Pancreas (tissue), 10 donors: ENCODE results near the gene TCP11. TPM values are rescaled to one million over a fixed set of nuclear protein-coding genes. Genes with fewer than 3 reads are reported as not detected.

Experiments
- ATAC-seq, 4 donors: fragments of 200-7000 bp; cut with Tn5 transposase; one replicate each; pipeline versions ENCODE4 v1.8.0 to v1.9.1; 2020; ENCODE audit warnings: mild to moderate bottlenecking in 4 of 4, moderate library complexity in 4 of 4
- DNase-seq, 6 donors: peaks; one replicate each; pipeline ENCODE4 v3.0.0-alpha.2; 2020
- FAIRE-seq: peaks from 2 replicates; lab custom pipeline; 2012; peaks lifted over from hg19 to GRCh38; lab: Jason Lieb, UNC
- H3K27ac ChIP-seq, 4 donors: fragments of 200-600 bp; sonication (generic); 1 replicate in 3 of 4; 2 replicates in 1 of 4; pipeline versions ENCODE4 v1.5.0 to v1.8.0; 2020
- H3K27me3 ChIP-seq, 4 donors: fragments of 200-600 bp; one replicate each; pipeline ENCODE4 v1.8.0; 2021
- H3K36me3 ChIP-seq, 3 donors: fragments of 200-600 bp; sonication (generic) in 1 of 3; one replicate each; pipeline versions ENCODE4 v1.5.0 to v1.8.0; 2020 to 2021
- H3K4me1 ChIP-seq, 3 donors: fragments of 200-600 bp; one replicate each; pipeline ENCODE4 v1.8.0; 2021
- H3K4me3 ChIP-seq, 4 donors: fragments of 200-600 bp; sonication (generic) in 2 of 4; one replicate each; pipeline versions ENCODE4 v1.5.0 to v1.8.0; 2020 to 2021
- H3K9me3 ChIP-seq, 4 donors: fragments of 200-600 bp; one replicate each; pipeline ENCODE4 v1.8.0; 2021
- CTCF ChIP-seq, 4 donors: fragments of 200-600 bp; sonication (generic) in 3 of 4; IDR thresholded peaks; one replicate each; pipeline versions ENCODE4 v1.5.0 to v1.8.0; 2021; ENCODE audit warnings: antibody characterized with exemption in 4 of 4
- WGBS, 2 donors: extraction: QIAGEN DNeasy Blood & Tissue Kit; methylation state at CpG; one replicate each; pipeline ENCODE4 v1.1.7; 2013; 5-methylcytosine and 5-hydroxymethylcytosine counted together
- intact Hi-C, 3 donors: fragments of 100-400 bp; cut with DNase I; formaldehyde crosslinking; loops; one replicate each; pipeline versions ENCODE4 v1.11.1 to v1.14.2; 2022
- polyA plus RNA-seq, 2 donors: library from polyadenylated mRNA; stranded (reverse); fragments of 200-250 nt; gene quantifications; one replicate each; pipeline ENCODE4 v1.2.3, GENCODE V29; 2013
- total RNA-seq, 6 donors: library from RNA; stranded (reverse); fragmentation: NEBNext Ultra II Directional in 4 of 6; extraction: Animal tissue kit (Norgen Biotek cat#: 25700) in 4 of 6; gene quantifications; one replicate each; pipeline versions ENCODE4 v1.2.1 to v1.2.4, GENCODE V29; 2021 to 2023
- donor health status: healthy with polysubstance abuse.
- donor health status: DM: no; HTN: no; CAD: no; lungs with moderate emphysema.
- donor health status: DM: no; HTN: no; CAD: no.
- donor health status: control.
- donor health status: control.
- donor health status: Bipolar disorder and iron deficiency.
- donor health status: DM: yes; HTN: yes; CAD: no.
- donor health status: DM: no; HTN: no; CAD: no.
- donor health status: DM: no; HTN: no; CAD: no.
- donor health status: DM: yes; HTN: yes; CAD: no.

The TCP11 gene
- total and polyA plus RNA-seq, 8 donors = 0.14 to 0.34 TPM; not detected in 6

GRCh38 chr6:35148167-35148741 is 7.1 kb upstream of the TCP11 start:
- Histone ChIP-seq H3K9me3 (no peaks in the 10 kb centered on the region), H3K4me3 (no peak overlapping the region), H3K27me3 (no peaks in the 10 kb centered on the region), H3K27ac (no peak overlapping the region), H3K4me1 (no peaks in the 10 kb centered on the region), H3K36me3 (no peaks in the 10 kb centered on the region)
- no peak for FAIRE-seq
- no peak for TF ChIP-seq CTCF (IDR thresholded peaks at IDR 0.05)
- 29 to 41% methylated on average over 8 of the region's 8 CpGs for WGBS, 2 donors
- DNase-seq = no peak
- ATAC-seq = no peak
- intact Hi-C loops = loop anchor here in 1 of 3 donors (5.0 to 10.0 kb wide), 2 partner anchors 57 to 94 kb away; no protein-coding TSS in a partner anchor

GRCh38 chr6:35147486-35147885 is 6.3 kb upstream of the TCP11 start:
- H3K27me3 ChIP-seq = no peaks in the 10 kb centered on the region
- no peaks in the 10 kb centered on the region for H3K36me3 ChIP-seq
- FAIRE-seq (no peak), DNase-seq (no peak), ATAC-seq (no peak)
- H3K4me3 ChIP-seq = no peak overlapping the region
- H3K9me3 ChIP-seq = no peaks in the 10 kb centered on the region
- intact Hi-C loops = loop anchor here in 1 of 3 donors (5.0 to 10.0 kb wide), 2 partner anchors 57 to 95 kb away; no protein-coding TSS in a partner anchor
- no peak overlapping the region for H3K27ac ChIP-seq
- no peak for TF ChIP-seq CTCF (IDR thresholded peaks at IDR 0.05)
- WGBS, 2 donors = 67 to 77% methylated on average over 3 of the region's 3 CpGs
- H3K4me1 ChIP-seq = no peaks in the 10 kb centered on the region

DNA sequence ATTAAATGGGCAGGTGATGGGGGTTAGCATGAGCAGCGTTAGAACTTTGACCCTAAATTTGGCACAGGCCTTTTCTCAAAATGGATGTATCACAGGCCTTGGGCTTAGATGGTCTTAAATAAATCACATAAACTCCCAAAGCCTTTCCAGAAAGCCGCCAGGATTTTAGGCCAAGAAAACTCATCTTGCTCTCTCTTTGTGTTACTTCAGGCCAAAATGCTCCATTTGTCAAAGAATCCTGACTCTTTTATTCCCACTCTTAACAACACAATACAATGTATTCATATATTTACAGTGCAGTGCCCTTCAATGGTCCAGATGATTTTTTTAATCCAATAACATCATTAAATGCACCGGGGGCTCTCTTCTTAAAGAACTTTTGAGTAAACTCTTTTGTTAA is 5.9 kb upstream of the TCP11 start:
- H3K4me3 ChIP-seq = no peak overlapping the region
- DNase-seq = no peak
- 79 to 82% methylated on average over 3 of the region's 3 CpGs for WGBS, 2 donors
- no peaks in the 10 kb centered on the region for H3K4me1 ChIP-seq
- no peaks in the 10 kb centered on the region for H3K27me3 ChIP-seq
- H3K27ac ChIP-seq = no peak overlapping the region
- no peaks in the 10 kb centered on the region for H3K36me3 ChIP-seq
- ATAC-seq = no peak
- TF ChIP-seq CTCF (IDR thresholded peaks at IDR 0.05) = no peak
- intact Hi-C loops = loop anchor here in 1 of 3 donors (5.0 to 10.0 kb wide), 2 partner anchors 58 to 95 kb away; no protein-coding TSS in a partner anchor
- H3K9me3 ChIP-seq = no peaks in the 10 kb centered on the region
- no peak for FAIRE-seq

GRCh38 chr6:35146453-35146852 is 5.3 kb upstream of the TCP11 start:
- H3K9me3 ChIP-seq = no peaks in the 10 kb centered on the region
- intact Hi-C loops = loop anchor here in 1 of 3 donors (5.0 to 10.0 kb wide), 2 partner anchors 58 to 96 kb away; no protein-coding TSS in a partner anchor
- WGBS, 2 donors = 65 to 69% methylated on average over 6 of the region's 6 CpGs
- no peak overlapping the region for H3K4me3 ChIP-seq
- ATAC-seq (peak in 3 of 4 donors; percentile 68 to 92 (median 84)), DNase-seq (peak in 2 of 6 donors; percentile 18 to 63), FAIRE-seq (no peak)
- H3K27ac ChIP-seq = no peak overlapping the region
- H3K4me1 ChIP-seq = no peaks in the 10 kb centered on the region
- no peaks in the 10 kb centered on the region for H3K27me3 ChIP-seq
- peak in 1 of 4 donors; percentile 40 for TF ChIP-seq CTCF (IDR thresholded peaks at IDR 0.05)
- no peaks in the 10 kb centered on the region for H3K36me3 ChIP-seq

DNA sequence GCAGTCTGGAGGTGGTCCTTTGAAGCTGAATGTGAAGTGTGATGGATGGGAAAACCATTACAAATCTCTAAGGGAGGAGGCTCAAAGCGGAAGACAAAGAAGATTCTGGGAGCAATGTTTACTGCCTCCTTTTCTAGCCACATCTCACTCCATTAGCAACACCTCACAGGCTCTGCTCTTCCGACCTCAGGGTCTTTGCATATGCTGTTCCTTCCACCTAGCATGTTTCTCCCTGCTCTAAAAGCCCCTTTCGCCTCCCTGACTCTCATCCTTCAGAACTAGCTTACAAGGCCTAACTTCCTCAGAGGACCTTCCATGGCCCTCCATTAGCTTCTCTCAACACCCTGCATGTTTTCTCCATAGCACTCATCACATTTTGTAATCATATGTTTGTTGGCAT is 4.6 kb upstream of the TCP11 start:
- WGBS, 2 donors = 88 to 89% methylated on average over 3 of the region's 3 CpGs
- intact Hi-C loops = loop anchor here in 1 of 3 donors (5.0 to 10.0 kb wide), 2 partner anchors 59 to 97 kb away; no protein-coding TSS in a partner anchor
- TF ChIP-seq CTCF (IDR thresholded peaks at IDR 0.05) = no peak

More for the DNA sequence above, 4.6 kb upstream of the TCP11 start:
- ATAC-seq (no peak), FAIRE-seq (no peak), DNase-seq (no peak)
- Histone ChIP-seq H3K27ac (no peak overlapping the region), H3K27me3 (peaks cover 0 to 4% (median 0%) of the 10 kb centered on the region in 4 donors), H3K4me1 (no peaks in the 10 kb centered on the region), H3K9me3 (no peaks in the 10 kb centered on the region), H3K36me3 (no peaks in the 10 kb centered on the region), H3K4me3 (no peak overlapping the region)
